ENCODE data around the gene ATP5F1E.
"Not testable (repeated sequence)": the region's sequence is repeated elsewhere in the genome, so short reads cannot be mapped to it uniquely, and the experiment has no call there.

Gene ATP5F1E

GRCh38 chr20:59042796-59043631, 10.9 kb upstream of the ATP5F1E start:
- peak; percentile 91 to 92 (median 91) for DNase-seq (ENCODE audit: low read depth in 3 of 3)

GRCh38 chr20:59042151-59042795, 10.1 kb upstream of the ATP5F1E start, which contains the start of gene PRELID3B:
Gene PRELID3B (minus strand): TSS chr20:59042786. CDS start chr20:59042730, 56 bp downstream.
- no peak for DNase-seq (ENCODE audit: low read depth in 3 of 3)

- not testable (repeated sequence) for DNase-seq (ENCODE audit: low read depth in 3 of 3)
Measured at GRCh38 chr20:59041487-59041886, 9.4 kb upstream of the ATP5F1E start.

GRCh38 chr20:59040667-59041066, 8.5 kb upstream of the ATP5F1E start:
- DNase-seq (ENCODE audit: low read depth in 3 of 3) = no peak

GRCh38 chr20:59039233-59039632, 7.1 kb upstream of the ATP5F1E start:
- DNase-seq (ENCODE audit: low read depth in 3 of 3) = no peak

GRCh38 chr20:59037386-59037785, 5.3 kb upstream of the ATP5F1E start:
- DNase-seq (ENCODE audit: low read depth in 3 of 3) = no peak

- DNase-seq (ENCODE audit: low read depth in 3 of 3) = no peak
Measured at GRCh38 chr20:59035381-59035780, 3.2 kb upstream of the ATP5F1E start.

GRCh38 chr20:59033616-59034165, 1.6 kb upstream of the ATP5F1E start:
- DNase-seq (ENCODE audit: low read depth in 3 of 3) = no peak

GRCh38 chr20:59033093-59033492, 958 bp upstream of the ATP5F1E start:
- DNase-seq (ENCODE audit: low read depth in 3 of 3) = no peak

GRCh38 chr20:59032713-59033059, 551 bp upstream of the ATP5F1E start:
- no peak for DNase-seq (ENCODE audit: low read depth in 3 of 3)

GRCh38 chr20:59031564-59032022, 542 bp downstream of the ATP5F1E start:
- DNase-seq (ENCODE audit: low read depth in 3 of 3) = no peak

GRCh38 chr20:59030911-59031563, 1.1 kb downstream of the ATP5F1E start:
- DNase-seq (ENCODE audit: low read depth in 3 of 3) = no peak

- no peak for DNase-seq (ENCODE audit: low read depth in 3 of 3)
Measured at GRCh38 chr20:59028812-59029211, 3.3 kb downstream of the ATP5F1E start.

GRCh38 chr20:59027741-59028320, 4.3 kb downstream of the ATP5F1E start:
- no peak for DNase-seq (ENCODE audit: low read depth in 3 of 3)

- DNase-seq (ENCODE audit: low read depth in 3 of 3) = no peak
Measured at GRCh38 chr20:59026904-59027740, 5.0 kb downstream of the ATP5F1E start.

- no peak for DNase-seq (ENCODE audit: low read depth in 3 of 3)
Measured at GRCh38 chr20:59025511-59025910, 6.6 kb downstream of the ATP5F1E start.

GRCh38 chr20:59025086-59025485, 7.0 kb downstream of the ATP5F1E start:
- no peak for DNase-seq (ENCODE audit: low read depth in 3 of 3)

- DNase-seq (ENCODE audit: low read depth in 3 of 3) = no peak
Measured at GRCh38 chr20:59024111-59024530, 8.0 kb downstream of the ATP5F1E start.

- no peak for DNase-seq (ENCODE audit: low read depth in 3 of 3)
Measured at GRCh38 chr20:59023616-59024015, 8.5 kb downstream of the ATP5F1E start.

GRCh38 chr20:59022754-59023153, 9.4 kb downstream of the ATP5F1E start:
- no peak for DNase-seq (ENCODE audit: low read depth in 3 of 3)
